Fibroblast of skin of abdomen (primary cell): ENCODE data around the gene CPSF4L.
"Not testable (repeated sequence)": the region's sequence is repeated elsewhere in the genome, so short reads cannot be mapped to it uniquely, and the experiment has no call there.

Experiments used
- DNase-seq: peaks from one replicate; pipeline ENCODE4 v3.0.0-alpha.2; 2013

The CPSF4L gene

GRCh38 chr17:73267648-73268537 is 6.2 kb upstream of the CPSF4L start:
- no peak for DNase-seq

GRCh38 chr17:73266796-73267195 is 5.1 kb upstream of the CPSF4L start:
- DNase-seq, result no peak

- DNase-seq, result no peak
These were observed 4.3 kb upstream of the CPSF4L start for GRCh38 chr17:73265646-73266640.

- not testable (repeated sequence) for DNase-seq
These were observed 2.8 kb upstream of the CPSF4L start for GRCh38 chr17:73264448-73264847.

GRCh38 chr17:73262676-73263642 is 1.3 kb upstream of the CPSF4L start:
- DNase-seq, result peak; percentile 67

GRCh38 chr17:73261952-73262675 is 434 bp upstream of the CPSF4L start:
- no peak for DNase-seq

GRCh38 chr17:73257516-73257915 is 4.2 kb downstream of the CPSF4L start:
- DNase-seq, result no peak

- no peak for DNase-seq
These were observed 5.5 kb downstream of the CPSF4L start for GRCh38 chr17:73256220-73256619.

GRCh38 chr17:73255671-73256181 is 6.0 kb downstream of the CPSF4L start:
- no peak for DNase-seq

- DNase-seq, result no peak
These were observed 9.8 kb downstream of the CPSF4L start for GRCh38 chr17:73251871-73252270.

GRCh38 chr17:73250851-73251640 is 10.6 kb downstream of the CPSF4L start:
- DNase-seq, result no peak

GRCh38 chr17:73249700-73250099 is 12.0 kb downstream of the CPSF4L start:
- no peak for DNase-seq

- no peak for DNase-seq
These were observed 13.1 kb downstream of the CPSF4L start for GRCh38 chr17:73248532-73248931.

GRCh38 chr17:73247726-73248125 is 14.0 kb downstream of the CPSF4L start:
- DNase-seq, result no peak

- DNase-seq, result no peak
These were observed 21.1 kb downstream of the CPSF4L start for GRCh38 chr17:73240561-73240960.

- no peak for DNase-seq
These were observed 24.0 kb downstream of the CPSF4L start for GRCh38 chr17:73237714-73238113.

- no peak for DNase-seq
These were observed 26.9 kb downstream of the CPSF4L start for GRCh38 chr17:73234736-73235135.

- no peak for DNase-seq
These were observed 28.9 kb downstream of the CPSF4L start for GRCh38 chr17:73232587-73233373.

GRCh38 chr17:73231841-73232586 is 29.7 kb downstream of the CPSF4L start:
- DNase-seq, result peak; percentile 95
